ENCODE measurements around the gene BAIAP2.

GRCh38 chr17:80996422-80997305 is 38.3 kb upstream of the BAIAP2 start:
- TF ChIP-seq ZFP3 (CRISPR knock-in tag; IDR thresholded peaks at IDR 0.05) (no peak), OSR1 (CRISPR knock-in tag; IDR thresholded peaks at IDR 0.05) (no peak), SNAI2 (CRISPR knock-in tag; IDR thresholded peaks at IDR 0.05) (no peak), CSDC2 (CRISPR knock-in tag; IDR thresholded peaks at IDR 0.05) (no peak), ARNTL (CRISPR knock-in tag; IDR thresholded peaks at IDR 0.05; ENCODE audit: borderline replicate concordance, low read depth) (no peak), ZNF70 (CRISPR knock-in tag; IDR thresholded peaks at IDR 0.05) (no peak), RARB (CRISPR knock-in tag; IDR thresholded peaks at IDR 0.05) (no peak), BACH2 (CRISPR knock-in tag; IDR thresholded peaks at IDR 0.05; ENCODE audit: borderline replicate concordance) (no peak), ZNF8 (CRISPR knock-in tag; IDR thresholded peaks at IDR 0.05) (no peak)
- TF ChIP-seq, protein P1, sequence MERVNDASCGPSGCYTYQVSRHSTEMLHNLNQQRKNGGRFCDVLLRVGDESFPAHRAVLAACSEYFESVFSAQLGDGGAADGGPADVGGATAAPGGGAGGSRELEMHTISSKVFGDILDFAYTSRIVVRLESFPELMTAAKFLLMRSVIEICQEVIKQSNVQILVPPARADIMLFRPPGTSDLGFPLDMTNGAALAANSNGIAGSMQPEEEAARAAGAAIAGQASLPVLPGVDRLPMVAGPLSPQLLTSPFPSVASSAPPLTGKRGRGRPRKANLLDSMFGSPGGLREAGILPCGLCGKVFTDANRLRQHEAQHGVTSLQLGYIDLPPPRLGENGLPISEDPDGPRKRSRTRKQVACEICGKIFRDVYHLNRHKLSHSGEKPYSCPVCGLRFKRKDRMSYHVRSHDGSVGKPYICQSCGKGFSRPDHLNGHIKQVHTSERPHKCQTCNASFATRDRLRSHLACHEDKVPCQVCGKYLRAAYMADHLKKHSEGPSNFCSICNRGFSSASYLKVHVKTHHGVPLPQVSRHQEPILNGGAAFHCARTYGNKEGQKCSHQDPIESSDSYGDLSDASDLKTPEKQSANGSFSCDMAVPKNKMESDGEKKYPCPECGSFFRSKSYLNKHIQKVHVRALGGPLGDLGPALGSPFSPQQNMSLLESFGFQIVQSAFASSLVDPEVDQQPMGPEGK (CRISPR knock-in tag; IDR thresholded peaks at IDR 0.05; ENCODE audit: borderline replicate concordance), result no peak
- TF ChIP-seq, protein P2, sequence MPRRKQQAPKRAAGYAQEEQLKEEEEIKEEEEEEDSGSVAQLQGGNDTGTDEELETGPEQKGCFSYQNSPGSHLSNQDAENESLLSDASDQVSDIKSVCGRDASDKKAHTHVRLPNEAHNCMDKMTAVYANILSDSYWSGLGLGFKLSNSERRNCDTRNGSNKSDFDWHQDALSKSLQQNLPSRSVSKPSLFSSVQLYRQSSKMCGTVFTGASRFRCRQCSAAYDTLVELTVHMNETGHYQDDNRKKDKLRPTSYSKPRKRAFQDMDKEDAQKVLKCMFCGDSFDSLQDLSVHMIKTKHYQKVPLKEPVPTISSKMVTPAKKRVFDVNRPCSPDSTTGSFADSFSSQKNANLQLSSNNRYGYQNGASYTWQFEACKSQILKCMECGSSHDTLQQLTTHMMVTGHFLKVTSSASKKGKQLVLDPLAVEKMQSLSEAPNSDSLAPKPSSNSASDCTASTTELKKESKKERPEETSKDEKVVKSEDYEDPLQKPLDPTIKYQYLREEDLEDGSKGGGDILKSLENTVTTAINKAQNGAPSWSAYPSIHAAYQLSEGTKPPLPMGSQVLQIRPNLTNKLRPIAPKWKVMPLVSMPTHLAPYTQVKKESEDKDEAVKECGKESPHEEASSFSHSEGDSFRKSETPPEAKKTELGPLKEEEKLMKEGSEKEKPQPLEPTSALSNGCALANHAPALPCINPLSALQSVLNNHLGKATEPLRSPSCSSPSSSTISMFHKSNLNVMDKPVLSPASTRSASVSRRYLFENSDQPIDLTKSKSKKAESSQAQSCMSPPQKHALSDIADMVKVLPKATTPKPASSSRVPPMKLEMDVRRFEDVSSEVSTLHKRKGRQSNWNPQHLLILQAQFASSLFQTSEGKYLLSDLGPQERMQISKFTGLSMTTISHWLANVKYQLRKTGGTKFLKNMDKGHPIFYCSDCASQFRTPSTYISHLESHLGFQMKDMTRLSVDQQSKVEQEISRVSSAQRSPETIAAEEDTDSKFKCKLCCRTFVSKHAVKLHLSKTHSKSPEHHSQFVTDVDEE (CRISPR knock-in tag; IDR thresholded peaks at IDR 0.05), result no peak
